Measurements from ENCODE around the gene CLDN19. TPM values are rescaled to one million over a fixed set of nuclear protein-coding genes. Genes with fewer than 3 reads are reported as not detected.

CLDN19 gene
- total RNA-seq, 3 donors from 2014 or later = 2.9 to 3.1 TPM; not detected in 1

DNA sequence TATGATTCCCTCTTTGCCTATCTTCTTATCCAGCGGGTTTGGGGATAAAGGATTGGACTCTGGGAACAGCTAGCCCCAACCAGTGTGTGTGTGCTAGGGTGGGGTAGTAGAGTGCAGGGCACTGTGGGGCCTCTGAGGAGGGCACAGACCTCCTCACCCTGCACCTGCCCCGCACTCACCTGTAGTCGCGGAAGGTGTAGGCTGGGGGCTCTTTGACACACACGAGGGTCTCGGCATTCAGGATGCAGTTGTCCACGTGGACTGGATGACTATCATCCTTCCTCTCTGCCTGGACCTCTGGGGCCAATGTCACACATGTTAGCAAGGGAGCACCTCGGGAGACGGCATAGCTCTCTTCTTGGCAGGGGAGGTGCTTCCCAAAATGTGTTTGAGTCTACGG lies 8.0 kb upstream of the CLDN19 start:
- TF ChIP-seq POLR2A (IDR thresholded peaks at IDR 0.05) (no peak), POLR2AphosphoS5 (IDR thresholded peaks at IDR 0.05) (no peak)
- TF ChIP-seq, protein P1, sequence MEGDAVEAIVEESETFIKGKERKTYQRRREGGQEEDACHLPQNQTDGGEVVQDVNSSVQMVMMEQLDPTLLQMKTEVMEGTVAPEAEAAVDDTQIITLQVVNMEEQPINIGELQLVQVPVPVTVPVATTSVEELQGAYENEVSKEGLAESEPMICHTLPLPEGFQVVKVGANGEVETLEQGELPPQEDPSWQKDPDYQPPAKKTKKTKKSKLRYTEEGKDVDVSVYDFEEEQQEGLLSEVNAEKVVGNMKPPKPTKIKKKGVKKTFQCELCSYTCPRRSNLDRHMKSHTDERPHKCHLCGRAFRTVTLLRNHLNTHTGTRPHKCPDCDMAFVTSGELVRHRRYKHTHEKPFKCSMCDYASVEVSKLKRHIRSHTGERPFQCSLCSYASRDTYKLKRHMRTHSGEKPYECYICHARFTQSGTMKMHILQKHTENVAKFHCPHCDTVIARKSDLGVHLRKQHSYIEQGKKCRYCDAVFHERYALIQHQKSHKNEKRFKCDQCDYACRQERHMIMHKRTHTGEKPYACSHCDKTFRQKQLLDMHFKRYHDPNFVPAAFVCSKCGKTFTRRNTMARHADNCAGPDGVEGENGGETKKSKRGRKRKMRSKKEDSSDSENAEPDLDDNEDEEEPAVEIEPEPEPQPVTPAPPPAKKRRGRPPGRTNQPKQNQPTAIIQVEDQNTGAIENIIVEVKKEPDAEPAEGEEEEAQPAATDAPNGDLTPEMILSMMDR (IDR thresholded peaks at IDR 0.05) = no peak
- intact Hi-C loops (cut with DNase I; ENCODE audit: low total_unique reads) = no loop called here
- Histone ChIP-seq H3K27me3 (no peaks in the 10 kb centered on the region), H3K27ac (no peak overlapping the region), H3K36me3 (peaks cover 4% of the 10 kb centered on the region), H3K4me1 (no peaks in the 10 kb centered on the region), H3K4me3 (no peak overlapping the region), H3K9me3 (no peaks in the 10 kb centered on the region)
- DNase-seq (ENCODE audit: low spot score in 2 of 2) = no peak

DNA sequence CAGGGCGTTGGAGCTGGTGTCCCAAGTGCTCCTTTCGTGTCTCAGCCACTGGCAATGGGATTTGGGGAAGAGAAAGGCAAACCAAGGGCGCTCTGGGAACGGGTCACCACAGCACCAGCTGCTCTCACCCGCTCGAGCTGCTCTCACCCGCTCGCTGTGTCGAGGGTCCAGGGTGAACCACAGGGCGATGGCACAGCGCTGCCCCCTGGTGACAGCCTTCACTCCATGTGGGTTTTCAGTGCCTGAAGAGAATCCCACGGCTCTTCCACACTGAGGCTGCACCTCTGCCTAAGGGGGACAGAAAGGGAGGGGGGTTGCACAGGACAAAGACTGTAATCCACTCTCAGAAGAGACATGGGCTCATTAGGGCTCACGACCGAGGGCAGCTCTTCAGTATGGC lies 7.1 kb upstream of the CLDN19 start:
- Histone ChIP-seq H3K4me1 (no peaks in the 10 kb centered on the region), H3K27ac (no peak overlapping the region), H3K27me3 (no peaks in the 10 kb centered on the region), H3K9me3 (no peaks in the 10 kb centered on the region), H3K4me3 (no peak overlapping the region), H3K36me3 (peaks cover 2% of the 10 kb centered on the region)
- DNase-seq (ENCODE audit: low spot score in 2 of 2) = no peak
- no peak for TF ChIP-seq POLR2AphosphoS5 (IDR thresholded peaks at IDR 0.05)
- TF ChIP-seq, protein P1 (IDR thresholded peaks at IDR 0.05) = peak in 2 of 3 donors; percentile 33 to 51
- TF ChIP-seq POLR2A (IDR thresholded peaks at IDR 0.05) = no peak
- intact Hi-C loops (cut with DNase I; ENCODE audit: low total_unique reads) = no loop called here

DNA sequence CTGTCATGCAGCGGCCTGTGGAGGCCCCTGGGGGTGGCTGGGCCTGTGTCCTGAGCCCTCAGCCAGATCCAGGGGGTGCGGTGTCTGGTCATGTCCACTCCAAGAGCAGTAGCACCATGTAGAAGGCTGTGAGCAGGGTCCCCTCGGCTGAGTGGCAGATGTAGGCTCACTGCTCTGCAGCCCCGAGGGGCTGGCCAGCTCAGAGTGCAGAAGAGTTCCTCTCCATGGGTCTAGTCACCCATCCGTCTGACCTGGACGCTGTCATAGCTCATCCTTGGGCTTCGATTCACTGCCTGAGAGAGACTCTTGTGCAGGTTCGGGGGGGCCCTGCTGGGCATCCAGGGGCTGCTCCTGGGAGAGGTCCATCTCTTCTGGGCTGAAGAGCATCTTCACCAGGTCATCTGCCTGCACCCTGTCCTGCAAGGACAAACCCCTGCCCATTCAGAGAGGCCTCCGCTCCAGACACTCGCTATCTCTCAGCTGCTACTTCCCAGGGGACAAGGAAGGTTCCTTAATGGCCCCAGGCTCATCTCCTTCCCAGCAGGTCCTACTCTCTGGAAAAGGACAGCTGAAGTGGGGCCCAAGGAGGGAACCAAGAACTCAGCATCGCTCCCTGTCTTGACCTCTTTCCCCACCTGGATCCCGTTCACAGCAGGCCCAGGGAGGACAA lies 6.5 kb upstream of the CLDN19 start:
- Histone ChIP-seq H3K36me3 (no peaks in the 10 kb centered on the region), H3K4me1 (no peaks in the 10 kb centered on the region), H3K9me3 (no peaks in the 10 kb centered on the region), H3K27me3 (no peaks in the 10 kb centered on the region), H3K4me3 (no peak overlapping the region), H3K27ac (no peak overlapping the region)
- intact Hi-C loops (cut with DNase I; ENCODE audit: low total_unique reads) = no loop called here
- no peak for TF ChIP-seq POLR2AphosphoS5 (IDR thresholded peaks at IDR 0.05)
- no peak for TF ChIP-seq POLR2A (IDR thresholded peaks at IDR 0.05)
- TF ChIP-seq, protein P1 (IDR thresholded peaks at IDR 0.05) = no peak
- DNase-seq (ENCODE audit: low spot score in 2 of 2) = no peak

DNA sequence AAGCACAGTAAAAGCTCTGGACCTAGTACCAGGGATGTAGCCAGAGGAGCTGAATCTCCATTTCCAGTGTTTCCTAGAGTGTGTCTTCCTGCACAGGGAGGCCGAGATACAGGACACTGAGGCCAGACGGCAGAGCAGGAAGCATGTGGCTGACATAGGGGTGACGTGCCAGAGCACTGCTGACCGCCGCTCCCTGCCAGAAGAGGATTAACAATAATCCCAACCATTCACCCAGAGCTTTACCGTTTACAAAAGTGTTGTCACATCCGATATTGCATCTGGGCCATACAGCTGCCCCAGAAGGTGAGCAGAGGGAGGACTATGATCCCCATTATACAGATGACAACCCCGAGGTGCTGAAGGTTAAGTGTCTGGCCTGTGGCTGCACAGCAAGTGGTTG lies 5.8 kb upstream of the CLDN19 start:
- no peaks in the 10 kb centered on the region for H3K27me3 ChIP-seq
- no peak for DNase-seq (ENCODE audit: low spot score in 2 of 2)
- intact Hi-C loops (cut with DNase I; ENCODE audit: low total_unique reads) = no loop called here
- no peaks in the 10 kb centered on the region for H3K9me3 ChIP-seq
- H3K4me1 ChIP-seq = no peaks in the 10 kb centered on the region
- H3K27ac ChIP-seq = no peak overlapping the region
- H3K36me3 ChIP-seq = no peaks in the 10 kb centered on the region
- no peak overlapping the region for H3K4me3 ChIP-seq
- TF ChIP-seq POLR2A (IDR thresholded peaks at IDR 0.05) (no peak), POLR2AphosphoS5 (IDR thresholded peaks at IDR 0.05) (no peak)
- TF ChIP-seq, protein P1 (IDR thresholded peaks at IDR 0.05) = no peak

DNA sequence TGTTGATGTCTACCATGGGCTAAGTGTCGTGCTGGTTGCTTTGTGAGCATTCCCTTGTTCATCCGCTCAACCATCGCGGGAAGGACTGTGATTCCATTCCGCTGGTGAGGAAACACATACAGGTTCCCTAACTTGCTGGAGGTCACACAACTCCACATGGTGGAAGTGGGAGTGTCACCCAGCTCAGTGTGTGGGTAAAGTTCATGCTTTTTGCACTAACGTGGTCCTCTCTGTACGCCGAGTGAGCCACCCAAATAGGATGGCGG lies 4.0 kb upstream of the CLDN19 start:
- Histone ChIP-seq H3K27me3 (no peaks in the 10 kb centered on the region), H3K27ac (peak overlapping the region in 1 of 2 donors; percentile 31), H3K4me1 (no peaks in the 10 kb centered on the region), H3K4me3 (no peak overlapping the region), H3K36me3 (no peaks in the 10 kb centered on the region), H3K9me3 (no peaks in the 10 kb centered on the region)
- DNase-seq (ENCODE audit: low spot score in 2 of 2) = no peak
- TF ChIP-seq POLR2A (IDR thresholded peaks at IDR 0.05) (no peak), POLR2AphosphoS5 (IDR thresholded peaks at IDR 0.05) (no peak)
- TF ChIP-seq, protein P1 (IDR thresholded peaks at IDR 0.05) = no peak
- intact Hi-C loops (cut with DNase I; ENCODE audit: low total_unique reads) = no loop called here
